ENCODE results near the gene RBAK.
"Not testable (repeated sequence)": the region's sequence is repeated elsewhere in the genome, so short reads cannot be mapped to it uniquely, and the experiment has no call there.

Gene RBAK

GRCh38 chr7:5065107-5065407 lies 19.4 kb downstream of the RBAK start:
- no peaks in the 10 kb centered on the region for H3K4me1 ChIP-seq (ENCODE audit: insufficient read depth, low read length, severe bottlenecking)
- no peaks in the 10 kb centered on the region for H3K9me2 ChIP-seq (ENCODE audit: low read depth, low read length)
- no peak for TF ChIP-seq EZH2 (IDR thresholded peaks at IDR 0.05; ENCODE audit: borderline replicate concordance, low read length)
- no peak for TF ChIP-seq CTCF (IDR thresholded peaks at IDR 0.05; ENCODE audit: low read length)
- no peak overlapping the region for H3K27ac ChIP-seq (ENCODE audit: low read depth, low read length, poor library complexity, severe bottlenecking)
- H3K4me2 ChIP-seq (ENCODE audit: low read length), result no peak overlapping the region
- peaks cover 76% of the 10 kb centered on the region for H3K9me3 ChIP-seq (ENCODE audit: low read length)
- no peaks in the 10 kb centered on the region for H4K20me1 ChIP-seq (ENCODE audit: insufficient read depth, low read length)
- no peak overlapping the region for H3K4me3 ChIP-seq (ENCODE audit: low read depth, low read length, poor library complexity, severe bottlenecking)
- H3K36me3 ChIP-seq (ENCODE audit: insufficient read depth, low read length), result peaks cover 72% of the 10 kb centered on the region
- no peak overlapping the region for H2AFZ ChIP-seq (ENCODE audit: low read length)
- H3K27me3 ChIP-seq (ENCODE audit: insufficient read depth, low read length), result no peaks in the 10 kb centered on the region
- no peaks in the 10 kb centered on the region; the same call in 1 of the 2 replicates for H3F3A ChIP-seq (ENCODE audit: insufficient read depth, low read length)
- H3K79me2 ChIP-seq (ENCODE audit: insufficient read depth, low read length), result no peaks in the 10 kb centered on the region
- H3K9ac ChIP-seq (ENCODE audit: low read length), result no peak overlapping the region

GRCh38 chr7:5068521-5068920 lies 22.9 kb downstream of the RBAK start:
- Histone ChIP-seq H2AFZ (ENCODE audit: low read length) (no peak overlapping the region), H4K20me1 (ENCODE audit: insufficient read depth, low read length) (no peaks in the 10 kb centered on the region), H3K27ac (ENCODE audit: low read depth, low read length, poor library complexity, severe bottlenecking) (no peak overlapping the region), H3K4me3 (ENCODE audit: low read depth, low read length, poor library complexity, severe bottlenecking) (no peak overlapping the region), H3K4me2 (ENCODE audit: low read length) (no peak overlapping the region), H3K9ac (ENCODE audit: low read length) (no peak overlapping the region), H3K9me3 (ENCODE audit: low read length) (peaks cover 56% of the 10 kb centered on the region), H3K9me2 (ENCODE audit: low read depth, low read length) (no peaks in the 10 kb centered on the region), H3K4me1 (ENCODE audit: insufficient read depth, low read length, severe bottlenecking) (no peaks in the 10 kb centered on the region), H3F3A (ENCODE audit: insufficient read depth, low read length) (no peaks in the 10 kb centered on the region; the same call in 1 of the 2 replicates), H3K79me2 (ENCODE audit: insufficient read depth, low read length) (no peaks in the 10 kb centered on the region), H3K27me3 (ENCODE audit: insufficient read depth, low read length) (no peaks in the 10 kb centered on the region), H3K36me3 (ENCODE audit: insufficient read depth, low read length) (peaks cover 37% of the 10 kb centered on the region)
- no peak for TF ChIP-seq EZH2 (IDR thresholded peaks at IDR 0.05; ENCODE audit: borderline replicate concordance, low read length)
- TF ChIP-seq CTCF (IDR thresholded peaks at IDR 0.05; ENCODE audit: low read length), result no peak

- no peak overlapping the region for H3K27ac ChIP-seq (ENCODE audit: low read depth, low read length, poor library complexity, severe bottlenecking)
- H3K9me3 ChIP-seq (ENCODE audit: low read length), result peaks cover 39% of the 10 kb centered on the region
- H3K36me3 ChIP-seq (ENCODE audit: insufficient read depth, low read length), result peaks cover 21% of the 10 kb centered on the region
- H2AFZ ChIP-seq (ENCODE audit: low read length), result no peak overlapping the region
- no peaks in the 10 kb centered on the region for H3K79me2 ChIP-seq (ENCODE audit: insufficient read depth, low read length)
- no peak overlapping the region for H3K9ac ChIP-seq (ENCODE audit: low read length)
- H3K4me3 ChIP-seq (ENCODE audit: low read depth, low read length, poor library complexity, severe bottlenecking), result no peak overlapping the region
- H3K4me2 ChIP-seq (ENCODE audit: low read length), result no peak overlapping the region
- TF ChIP-seq EZH2 (IDR thresholded peaks at IDR 0.05; ENCODE audit: borderline replicate concordance, low read length) (no peak), CTCF (IDR thresholded peaks at IDR 0.05; ENCODE audit: low read length) (no peak)
- H3F3A ChIP-seq (ENCODE audit: insufficient read depth, low read length), result no peaks in the 10 kb centered on the region
- H3K9me2 ChIP-seq (ENCODE audit: low read depth, low read length), result no peaks in the 10 kb centered on the region
- no peaks in the 10 kb centered on the region for H3K4me1 ChIP-seq (ENCODE audit: insufficient read depth, low read length, severe bottlenecking)
- H3K27me3 ChIP-seq (ENCODE audit: insufficient read depth, low read length), result no peaks in the 10 kb centered on the region
- H4K20me1 ChIP-seq (ENCODE audit: insufficient read depth, low read length), result no peaks in the 10 kb centered on the region
These were observed 24.5 kb downstream of the RBAK start for GRCh38 chr7:5070206-5070605.

GRCh38 chr7:5075187-5075586 lies 29.5 kb downstream of the RBAK start:
- H3K36me3 ChIP-seq (ENCODE audit: insufficient read depth, low read length); H3K27me3 ChIP-seq (ENCODE audit: insufficient read depth, low read length); H4K20me1 ChIP-seq (ENCODE audit: insufficient read depth, low read length); H3K4me3 ChIP-seq (ENCODE audit: low read depth, low read length, poor library complexity, severe bottlenecking); H3F3A ChIP-seq (ENCODE audit: insufficient read depth, low read length); H3K9me2 ChIP-seq (ENCODE audit: low read depth, low read length); H3K9me3 ChIP-seq (ENCODE audit: low read length); H3K4me1 ChIP-seq (ENCODE audit: insufficient read depth, low read length, severe bottlenecking); H3K27ac ChIP-seq (ENCODE audit: low read depth, low read length, poor library complexity, severe bottlenecking); H3K9ac ChIP-seq (ENCODE audit: low read length); H3K4me2 ChIP-seq (ENCODE audit: low read length); H3K79me2 ChIP-seq (ENCODE audit: insufficient read depth, low read length); H2AFZ ChIP-seq (ENCODE audit: low read length): not testable (repeated sequence)
